Ramos (cell line): ENCODE results near the gene ERI2.
"Not testable (repeated sequence)": the region's sequence is repeated elsewhere in the genome, so short reads cannot be mapped to it uniquely, and the experiment has no call there.

Experiments used
- in situ Hi-C: fragments of 300-500 bp; cut with MboI; formaldehyde crosslinking; loops from one replicate; pipeline ENCODE4 v1.14.3; 2022; ENCODE audit warnings: low sequenced_read_pairs; ENCODE audit not compliant: unreplicated experiment

Gene ERI2

GRCh38 chr16:20767577-20767976, 38.7 kb downstream of the ERI2 start:
- in situ Hi-C loops, result no loop called here

GRCh38 chr16:20766294-20766693, 40.0 kb downstream of the ERI2 start:
- in situ Hi-C loops, result no loop called here

- in situ Hi-C loops, result no loop called here
Observed at GRCh38 chr16:20765732-20766131, 40.5 kb downstream of the ERI2 start.

GRCh38 chr16:20764448-20764847, 41.8 kb downstream of the ERI2 start:
- in situ Hi-C loops, result not testable (repeated sequence)

- in situ Hi-C loops, result no loop called here
Observed at GRCh38 chr16:20763461-20764232, 42.6 kb downstream of the ERI2 start, which contains the start of gene ACSM3. Gene ACSM3, plus strand, starts transcription at chr16:20764014. Its CDS starts 6,021 bp downstream, at chr16:20770035.

GRCh38 chr16:20762404-20763123, 43.7 kb downstream of the ERI2 start:
- in situ Hi-C loops, result no loop called here

GRCh38 chr16:20761175-20761574, 45.1 kb downstream of the ERI2 start:
- in situ Hi-C loops, result no loop called here

- in situ Hi-C loops, result no loop called here
Observed at GRCh38 chr16:20760346-20760745, 45.9 kb downstream of the ERI2 start.

- in situ Hi-C loops, result not testable (repeated sequence)
Observed at GRCh38 chr16:20755799-20756198, 50.5 kb downstream of the ERI2 start.

- in situ Hi-C loops, result no loop called here
Observed at GRCh38 chr16:20755238-20755637, 51.0 kb downstream of the ERI2 start.

- in situ Hi-C loops, result no loop called here
Observed at GRCh38 chr16:20753727-20754126, 52.5 kb downstream of the ERI2 start.

- in situ Hi-C loops, result no loop called here
Observed at GRCh38 chr16:20750558-20750957, 55.7 kb downstream of the ERI2 start.

GRCh38 chr16:20749474-20749873, 56.8 kb downstream of the ERI2 start:
- in situ Hi-C loops, result no loop called here

- in situ Hi-C loops, result no loop called here
Observed at GRCh38 chr16:20747030-20747816, 59.0 kb downstream of the ERI2 start.

GRCh38 chr16:20746461-20746860, 59.8 kb downstream of the ERI2 start:
- in situ Hi-C loops, result no loop called here
